GM12892 (cell line): ENCODE results near the gene COL20A1.

Source experiments
- POLR2A ChIP-seq: IDR thresholded peaks from 2 replicates; pipeline ENCODE4 v1.6.1; 2011; ENCODE audit warnings: low read depth, low read length, control low read depth
- POLR2AphosphoS5 ChIP-seq: IDR thresholded peaks from 2 replicates; pipeline ENCODE4 v1.6.1; 2011; ENCODE audit warnings: low read depth, low read length, control low read depth
- TAF1 ChIP-seq: IDR thresholded peaks from 2 replicates; pipeline ENCODE4 v1.6.1; 2011; ENCODE audit warnings: low read depth, mild to moderate bottlenecking, control low read depth, low read length, borderline replicate concordance

GRCh38 chr20:63331741-63332400 lies 38.9 kb downstream of the COL20A1 start:
- TF ChIP-seq POLR2A (no peak), POLR2AphosphoS5 (no peak), TAF1 (no peak)
